Mucosa of descending colon (tissue), 3 donors: ENCODE data around the gene PSMG3. TPM values are rescaled to one million over a fixed set of nuclear protein-coding genes. Genes with fewer than 3 reads are reported as not detected.

Experiments used
- ATAC-seq: fragments of 200-7000 bp; cut with Tn5 transposase; one replicate; pipeline ENCODE4 v1.9.1; 2020; ENCODE audit warnings: mild to moderate bottlenecking, moderate library complexity
- DNase-seq, 3 donors: peaks; one replicate each; pipeline ENCODE4 v3.0.0-alpha.2; 2020
- H3K36me3 ChIP-seq: fragments of 200-600 bp; one replicate; pipeline ENCODE4 v1.8.0; 2021; ENCODE audit warnings: low read depth, mild to moderate bottlenecking
- H3K4me1 ChIP-seq: fragments of 200-600 bp; one replicate; pipeline ENCODE4 v1.8.0; 2021; ENCODE audit warnings: low read depth, mild to moderate bottlenecking
- H3K4me3 ChIP-seq: fragments of 200-600 bp; one replicate; pipeline ENCODE4 v1.8.0; 2021; ENCODE audit warnings: mild to moderate bottlenecking
- H3K9me3 ChIP-seq: fragments of 200-600 bp; one replicate; pipeline ENCODE4 v1.8.0; 2021; ENCODE audit warnings: mild to moderate bottlenecking
- CTCF ChIP-seq: fragments of 200-600 bp; IDR thresholded peaks from one replicate; pipeline ENCODE4 v1.8.0; 2022; ENCODE audit warnings: antibody characterized with exemption, mild to moderate bottlenecking
- intact Hi-C, 2 donors: fragments of 100-400 bp; cut with DNase I in 1 of 2; cut with micrococcal nuclease in 1 of 2; formaldehyde crosslinking; loops; one replicate each; pipeline versions ENCODE4 v1.11.0 to v1.11.1; 2022; cut with DNase I, micrococcal nuclease
- total RNA-seq, 3 donors: library from RNA; stranded (reverse); fragmentation: NEBNext Ultra II Directional in 2 of 3; extraction: Animal tissue kit (Norgen Biotek cat#: 25700) in 2 of 3; gene quantifications; one replicate each; pipeline versions ENCODE4 v1.2.1 to v1.2.4, GENCODE V29; 2021 to 2023
- donor health status: DM: no; HTN: no; CAD: no; lungs with moderate emphysema.
- donor health status: DM: no; HTN: no; CAD: no.
- donor health status: DM: no; HTN: yes; CAD: no.

The PSMG3 gene
- total RNA-seq, 3 donors from 2014 or later = 22.6 to 26.0 (median 22.9) TPM

GRCh38 chr7:1543826-1544177 is 26.0 kb downstream of the PSMG3 start:
- intact Hi-C loops = no loop called here
- TF ChIP-seq CTCF = no peak
- H3K9me3 ChIP-seq = no peaks in the 10 kb centered on the region
- H3K36me3 ChIP-seq = no peaks in the 10 kb centered on the region
- DNase-seq (no peak), ATAC-seq (peak; percentile 44)
- H3K4me1 ChIP-seq = no peaks in the 10 kb centered on the region
- no peak overlapping the region for H3K4me3 ChIP-seq

DNA sequence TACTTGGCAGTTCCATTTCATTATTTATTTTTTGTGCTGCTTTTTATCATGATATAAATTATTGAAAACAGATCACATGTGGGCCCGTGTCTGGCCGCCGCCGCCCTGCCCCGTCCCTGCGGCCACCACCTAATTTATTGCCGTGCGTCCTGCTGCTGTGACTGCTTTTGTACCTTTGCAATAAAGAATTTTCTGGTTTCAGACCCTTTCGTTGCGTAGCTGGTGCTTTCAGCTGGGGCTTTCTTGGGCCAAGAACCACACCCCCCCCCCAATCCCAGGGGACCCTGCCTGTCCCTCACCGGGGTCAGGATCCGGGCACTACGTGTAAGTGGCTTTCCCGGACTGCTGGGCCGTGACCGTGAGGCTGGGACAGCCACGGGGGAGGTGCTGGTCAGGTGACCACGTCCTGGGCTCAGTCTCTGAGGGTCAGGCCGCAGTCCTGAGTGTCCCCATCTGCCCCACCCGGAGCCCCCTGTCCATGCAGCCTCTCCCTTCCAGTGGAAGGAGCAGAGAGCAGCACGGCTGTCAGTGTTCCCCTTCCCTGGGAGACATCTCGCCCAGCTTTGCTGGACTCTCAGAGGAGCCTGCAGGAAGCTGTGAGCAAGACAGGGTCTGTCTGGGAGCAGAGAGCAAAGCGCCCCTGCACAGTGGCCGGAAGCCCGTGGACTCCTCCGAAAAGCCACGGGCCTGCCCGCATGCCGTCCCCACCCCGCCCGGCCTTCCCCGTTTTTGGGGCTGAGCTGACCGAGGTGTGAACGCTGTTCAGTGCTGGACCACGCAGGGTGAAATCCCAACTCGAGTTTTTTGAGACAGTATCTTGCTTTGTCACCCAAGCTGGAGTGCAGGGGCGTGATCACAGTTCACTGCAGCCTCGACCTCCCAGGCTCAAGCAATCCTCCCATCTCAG is 26.7 kb downstream of the PSMG3 start:
- peaks cover 2% of the 10 kb centered on the region for H3K4me1 ChIP-seq
- ATAC-seq = peak; percentile 4
- no peaks in the 10 kb centered on the region for H3K9me3 ChIP-seq
- intact Hi-C loops = no loop called here
- no peak overlapping the region for H3K4me3 ChIP-seq
- no peaks in the 10 kb centered on the region for H3K36me3 ChIP-seq
- TF ChIP-seq CTCF = no peak
- no peak for DNase-seq

- Histone ChIP-seq H3K4me3 (no peak overlapping the region), H3K36me3 (no peaks in the 10 kb centered on the region)
- no peak for TF ChIP-seq CTCF
Measured at GRCh38 chr7:1542329-1542728, 27.5 kb downstream of the PSMG3 start.

GRCh38 chr7:1541431-1542162 is 28.2 kb downstream of the PSMG3 start:
- no peaks in the 10 kb centered on the region for H3K36me3 ChIP-seq
- ATAC-seq = no peak
- no peak for TF ChIP-seq CTCF

More at GRCh38 chr7:1542329-1542728, 27.5 kb downstream of the PSMG3 start:
- intact Hi-C loops = no loop called here
- Histone ChIP-seq H3K4me1 (peaks cover 9% of the 10 kb centered on the region), H3K9me3 (no peaks in the 10 kb centered on the region)
- ATAC-seq (no peak), DNase-seq (no peak)

GRCh38 chr7:1540776-1541271 is 29.0 kb downstream of the PSMG3 start:
- H3K36me3 ChIP-seq = no peaks in the 10 kb centered on the region
- intact Hi-C loops = no loop called here
- TF ChIP-seq CTCF = no peak
- H3K9me3 ChIP-seq = no peaks in the 10 kb centered on the region
- H3K4me1 ChIP-seq = peaks cover 23% of the 10 kb centered on the region
- peak in 1 of 3 donors; percentile 48 for DNase-seq
- H3K4me3 ChIP-seq = no peak overlapping the region
- ATAC-seq = no peak

More at GRCh38 chr7:1541431-1542162, 28.2 kb downstream of the PSMG3 start:
- H3K4me1 ChIP-seq = peaks cover 16% of the 10 kb centered on the region
- peak in 1 of 3 donors; percentile 53 for DNase-seq
- H3K4me3 ChIP-seq = no peak overlapping the region
- H3K9me3 ChIP-seq = no peaks in the 10 kb centered on the region
- intact Hi-C loops = no loop called here
